Esophagus muscularis mucosa (tissue), 3 donors: ENCODE results near the gene SLC39A11.

Experiments
- CTCF ChIP-seq, 3 experiments: fragments of 200-600 bp in 2 of 3; fragments of 450-650 bp in 1 of 3; sonication (generic) in 2 of 3; IDR thresholded peaks; one replicate each; pipeline ENCODE4 v1.5.1; 2017 to 2019; ENCODE audit warnings: antibody characterized with exemption in 3 of 3, mild to moderate bottlenecking in 2 of 3, moderate library complexity in 1 of 3
- POLR2AphosphoS5 ChIP-seq, 2 donors: sonication (generic); formaldehyde crosslinking; IDR thresholded peaks; one replicate each; pipeline ENCODE4 v1.6.1; 2017; ENCODE audit warnings: antibody characterized with exemption in 2 of 2

- TF ChIP-seq CTCF (IDR thresholded peaks at IDR 0.05) (no peak), POLR2AphosphoS5 (IDR thresholded peaks at IDR 0.05) (no peak)
Measured at GRCh38 chr17:72987166-72987565, 105.3 kb downstream of the SLC39A11 start.
